Liver (tissue), 9 donors: ENCODE measurements around the gene METTL3. TPM values are rescaled to one million over a fixed set of nuclear protein-coding genes. Genes with fewer than 3 reads are reported as not detected.

Experiments used
- DNase-seq: peaks from one replicate; pipeline ENCODE4 v3.0.0-alpha.2; 2017; ENCODE audit warnings: low spot score
- H3K27ac ChIP-seq, 2 donors: one replicate each; pipeline ENCODE4 v1.7.0; 2013; ENCODE audit warnings: inconsistent platforms in 2 of 2, low read length in 2 of 2, control low read depth in 1 of 2, low read depth in 1 of 2, mild to moderate bottlenecking in 1 of 2
- H3K27me3 ChIP-seq, 4 donors: one replicate each; pipeline versions ENCODE4 v1.6.1 to v1.7.0; 2013; ENCODE audit warnings: low read length in 3 of 4, inconsistent platforms in 1 of 4, mild to moderate bottlenecking in 1 of 4, moderate library complexity in 1 of 4; ENCODE audit not compliant: control insufficient read depth in 4 of 4, insufficient read depth in 4 of 4
- H3K36me3 ChIP-seq, 4 donors: one replicate each; pipeline versions ENCODE4 v1.6.1 to v1.7.0; 2013; ENCODE audit warnings: low read length in 3 of 4, mild to moderate bottlenecking in 3 of 4, low read depth in 1 of 4, moderate library complexity in 1 of 4; ENCODE audit not compliant: control insufficient read depth in 4 of 4, insufficient read depth in 3 of 4
- H3K4me1 ChIP-seq, 4 donors: one replicate each; pipeline versions ENCODE4 v1.6.1 to v1.7.0; 2013; ENCODE audit warnings: low read length in 3 of 4, mild to moderate bottlenecking in 3 of 4, moderate library complexity in 1 of 4; ENCODE audit not compliant: control insufficient read depth in 4 of 4, insufficient read depth in 4 of 4
- H3K4me3 ChIP-seq, 3 donors: one replicate each; pipeline versions ENCODE4 v1.6.1 to v1.7.0; 2013; ENCODE audit warnings: low read length in 3 of 3, control low read depth in 1 of 3, low read depth in 1 of 3, mild to moderate bottlenecking in 1 of 3
- H3K9ac ChIP-seq, 2 donors: one replicate each; pipeline ENCODE4 v1.7.0; 2013; ENCODE audit warnings: low read length in 2 of 2, mild to moderate bottlenecking in 2 of 2, moderate library complexity in 2 of 2, control low read depth in 1 of 2, low read depth in 1 of 2
- H3K9me3 ChIP-seq, 4 donors: one replicate each; pipeline versions ENCODE4 v1.6.1 to v1.7.0; 2013; ENCODE audit warnings: low read length in 3 of 4; ENCODE audit not compliant: control insufficient read depth in 4 of 4
- CTCF ChIP-seq: fragments of 150-350 bp; IDR thresholded peaks from 2 replicates; pipeline ENCODE4 v1.5.1; 2017; ENCODE audit warnings: improper control_type of control experiment, low read depth, low read length; ENCODE audit not compliant: missing input control
- EGR1 ChIP-seq, 2 donors: IDR thresholded peaks; 2 replicates each; pipeline ENCODE4 v1.6.1; 2016 to 2018; ENCODE audit warnings: antibody characterized with exemption in 2 of 2, low read depth in 2 of 2
- FOXA1 ChIP-seq: IDR thresholded peaks from 2 replicates; pipeline ENCODE4 v1.6.1; 2016; ENCODE audit warnings: antibody characterized with exemption
- GABPA ChIP-seq, 2 donors: IDR thresholded peaks in 1 of 2; conservative IDR thresholded peaks in 1 of 2; 2 replicates each; pipeline ENCODE4 v1.6.1; 2016; ENCODE audit warnings: antibody characterized with exemption in 2 of 2, mild to moderate bottlenecking in 1 of 2, moderate library complexity in 1 of 2
- HNF4A ChIP-seq, 2 donors: conservative IDR thresholded peaks; 2 replicates each; pipeline ENCODE4 v1.6.1; 2016; ENCODE audit warnings: antibody characterized with exemption in 2 of 2, mild to moderate bottlenecking in 2 of 2
- HNF4G ChIP-seq: IDR thresholded peaks from 2 replicates; pipeline ENCODE4 v1.6.1; 2016; ENCODE audit warnings: antibody characterized with exemption
- JUND ChIP-seq, 2 donors: IDR thresholded peaks; 2 replicates each; pipeline ENCODE4 v1.6.1; 2016; ENCODE audit warnings: antibody characterized with exemption in 2 of 2
- NR2F2 ChIP-seq: IDR thresholded peaks from 2 replicates; pipeline ENCODE4 v1.6.1; 2016; ENCODE audit warnings: antibody characterized with exemption
- RAD21 ChIP-seq, 2 donors: IDR thresholded peaks; 2 replicates each; pipeline ENCODE4 v1.6.1; 2016; ENCODE audit warnings: antibody characterized with exemption in 2 of 2, mild to moderate bottlenecking in 2 of 2
- TAF1 ChIP-seq: conservative IDR thresholded peaks from 2 replicates; pipeline ENCODE4 v1.6.1; 2016; ENCODE audit warnings: antibody characterized with exemption, mild to moderate bottlenecking
- YY1 ChIP-seq: IDR thresholded peaks from 2 replicates; pipeline ENCODE4 v1.6.1; 2016; ENCODE audit warnings: antibody characterized with exemption, mild to moderate bottlenecking
- ZBTB33 ChIP-seq: IDR thresholded peaks from 2 replicates; pipeline ENCODE4 v1.6.1; 2016; ENCODE audit warnings: antibody characterized with exemption
- WGBS: extraction: QIAGEN DNeasy Blood & Tissue Kit; methylation state at CpG from one replicate; pipeline ENCODE4 v1.1.7; 2013; 5-methylcytosine and 5-hydroxymethylcytosine counted together
- polyA plus RNA-seq, 2 donors: library from polyadenylated mRNA; stranded (reverse) in 1 of 2; unstranded in 1 of 2; fragments of 200-250 nt in 1 of 2; fragments of >200 nt in 1 of 2; fragmentation: Nextera tagmentation in 1 of 2; extraction: Ambion mirVana in 1 of 2; gene quantifications; one replicate each; pipeline versions ENCODE4 v1.2.1 to v1.2.3, GENCODE V29; 2013 to 2015
- total RNA-seq, 2 donors: library from RNA; depleted of rRNA; stranded (reverse); fragments of >200 nt; gene quantifications; one replicate each; pipeline ENCODE4 v1.2.3, GENCODE V29; 2014
- TF ChIP-seq, protein P1 (sequence below): IDR thresholded peaks from 2 replicates; pipeline ENCODE4 v1.6.1; 2016; ENCODE audit warnings: antibody characterized with exemption, mild to moderate bottlenecking
- TF ChIP-seq, protein P2 (sequence below): IDR thresholded peaks from 2 replicates; pipeline ENCODE4 v1.6.1; 2016; ENCODE audit warnings: antibody characterized with exemption
- donor health status: healthy.
- donor health status: healthy.
- donor health status: healthy.
- donor health status: healthy.
- donor health status: healthy.

METTL3 gene
- total and polyA plus RNA-seq, 4 donors = 10.5 to 50.8 (median 24.9) TPM

GRCh38 chr14:21509432-21510143 is 1.6 kb downstream of the METTL3 start:
- Histone ChIP-seq H3K36me3 (peaks cover 0 to 2% (median 0%) of the 10 kb centered on the region in 4 donors), H3K4me3 (peak overlapping the region in 2 of 3 donors; percentile 69 to 95), H3K27ac (no peak overlapping the region), H3K9ac (no peak overlapping the region), H3K27me3 (no peaks in the 10 kb centered on the region), H3K4me1 (peaks cover 0 to 19% (median 13%) of the 10 kb centered on the region in 4 donors), H3K9me3 (no peaks in the 10 kb centered on the region)
- WGBS = 79% methylated on average over 6 of the region's 6 CpGs
- TF ChIP-seq CTCF (no peak), NR2F2 (no peak), FOXA1 (no peak), GABPA (IDR thresholded peaks at IDR 0.05 in 1 of 2, conservative IDR thresholded peaks at IDR 0.05 in 1 of 2) (no peak), JUND (IDR thresholded peaks at IDR 0.05) (no peak), TAF1 (no peak), ZBTB33 (no peak)
- DNase-seq = no peak

DNA sequence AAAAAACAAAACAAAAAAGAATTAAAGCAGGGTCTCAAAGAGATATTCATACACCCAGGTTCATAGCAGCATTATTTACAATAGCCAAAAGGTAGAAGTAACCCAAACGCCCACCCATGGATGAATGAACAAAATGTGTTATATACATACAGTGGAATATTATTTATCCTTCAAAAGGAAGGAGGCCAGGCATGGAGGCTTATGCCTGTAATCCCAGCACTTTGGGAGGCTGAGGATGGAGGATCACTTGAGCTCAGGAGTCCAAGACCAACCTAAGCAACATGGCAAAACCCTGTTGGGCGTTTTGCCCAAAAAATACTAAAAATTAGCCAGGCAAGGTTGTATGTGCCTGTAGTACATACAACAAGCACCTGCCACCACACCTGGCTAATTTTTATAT is 4.6 kb downstream of the METTL3 start:
- TF ChIP-seq HNF4A (conservative IDR thresholded peaks at IDR 0.05) = no peak
- TF ChIP-seq EGR1 (IDR thresholded peaks at IDR 0.05; ENCODE audit: low read depth in 2 of 2) = no peak
- TF ChIP-seq HNF4G = no peak
- TF ChIP-seq, protein P1, sequence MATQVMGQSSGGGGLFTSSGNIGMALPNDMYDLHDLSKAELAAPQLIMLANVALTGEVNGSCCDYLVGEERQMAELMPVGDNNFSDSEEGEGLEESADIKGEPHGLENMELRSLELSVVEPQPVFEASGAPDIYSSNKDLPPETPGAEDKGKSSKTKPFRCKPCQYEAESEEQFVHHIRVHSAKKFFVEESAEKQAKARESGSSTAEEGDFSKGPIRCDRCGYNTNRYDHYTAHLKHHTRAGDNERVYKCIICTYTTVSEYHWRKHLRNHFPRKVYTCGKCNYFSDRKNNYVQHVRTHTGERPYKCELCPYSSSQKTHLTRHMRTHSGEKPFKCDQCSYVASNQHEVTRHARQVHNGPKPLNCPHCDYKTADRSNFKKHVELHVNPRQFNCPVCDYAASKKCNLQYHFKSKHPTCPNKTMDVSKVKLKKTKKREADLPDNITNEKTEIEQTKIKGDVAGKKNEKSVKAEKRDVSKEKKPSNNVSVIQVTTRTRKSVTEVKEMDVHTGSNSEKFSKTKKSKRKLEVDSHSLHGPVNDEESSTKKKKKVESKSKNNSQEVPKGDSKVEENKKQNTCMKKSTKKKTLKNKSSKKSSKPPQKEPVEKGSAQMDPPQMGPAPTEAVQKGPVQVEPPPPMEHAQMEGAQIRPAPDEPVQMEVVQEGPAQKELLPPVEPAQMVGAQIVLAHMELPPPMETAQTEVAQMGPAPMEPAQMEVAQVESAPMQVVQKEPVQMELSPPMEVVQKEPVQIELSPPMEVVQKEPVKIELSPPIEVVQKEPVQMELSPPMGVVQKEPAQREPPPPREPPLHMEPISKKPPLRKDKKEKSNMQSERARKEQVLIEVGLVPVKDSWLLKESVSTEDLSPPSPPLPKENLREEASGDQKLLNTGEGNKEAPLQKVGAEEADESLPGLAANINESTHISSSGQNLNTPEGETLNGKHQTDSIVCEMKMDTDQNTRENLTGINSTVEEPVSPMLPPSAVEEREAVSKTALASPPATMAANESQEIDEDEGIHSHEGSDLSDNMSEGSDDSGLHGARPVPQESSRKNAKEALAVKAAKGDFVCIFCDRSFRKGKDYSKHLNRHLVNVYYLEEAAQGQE = no peak
- TF ChIP-seq JUND (IDR thresholded peaks at IDR 0.05) = no peak
- no peak for TF ChIP-seq TAF1
- TF ChIP-seq RAD21 (IDR thresholded peaks at IDR 0.05) = no peak
- no peak for TF ChIP-seq GABPA (IDR thresholded peaks at IDR 0.05 in 1 of 2, conservative IDR thresholded peaks at IDR 0.05 in 1 of 2)
- TF ChIP-seq, protein P2, sequence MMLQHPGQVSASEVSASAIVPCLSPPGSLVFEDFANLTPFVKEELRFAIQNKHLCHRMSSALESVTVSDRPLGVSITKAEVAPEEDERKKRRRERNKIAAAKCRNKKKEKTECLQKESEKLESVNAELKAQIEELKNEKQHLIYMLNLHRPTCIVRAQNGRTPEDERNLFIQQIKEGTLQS = no peak
- TF ChIP-seq NR2F2 = no peak
- TF ChIP-seq YY1 = no peak
- Histone ChIP-seq H3K4me1 (peaks cover 0 to 14% (median 13%) of the 10 kb centered on the region in 4 donors), H3K36me3 (peaks cover 0 to 21% (median 14%) of the 10 kb centered on the region in 4 donors), H3K9me3 (no peaks in the 10 kb centered on the region), H3K9ac (no peak overlapping the region), H3K27ac (no peak overlapping the region), H3K4me3 (no peak overlapping the region), H3K27me3 (no peaks in the 10 kb centered on the region)
- WGBS = 93% methylated on average over 2 of the region's 2 CpGs
- no peak for DNase-seq
